GM10266 (cell line): ENCODE data around the gene MYLK3.

Experiments
- DNase-seq: peaks from one replicate; pipeline ENCODE4 v3.0.0; 2012; ENCODE audit errors: extremely low spot score
- CTCF ChIP-seq: IDR thresholded peaks from 2 replicates; pipeline ENCODE4 v1.5.1; 2012; ENCODE audit warnings: mild to moderate bottlenecking, low read depth; ENCODE audit not compliant: control insufficient read depth, insufficient read depth; ENCODE audit errors: missing control alignments

Gene MYLK3

GRCh38 chr16:46673320-46674013, 74.7 kb downstream of the MYLK3 start:
- peak; percentile 63 for DNase-seq
- peak; percentile 91 for TF ChIP-seq CTCF

GRCh38 chr16:46662123-46662522, 86.0 kb downstream of the MYLK3 start:
- no peak for DNase-seq
- no peak for TF ChIP-seq CTCF

- DNase-seq: peak; percentile 77
- no peak for TF ChIP-seq CTCF
These were observed 89.2 kb downstream of the MYLK3 start for GRCh38 chr16:46658925-46659324.
